Neutrophil (primary cell): ENCODE measurements around the gene KCNH5.

Source experiments
- H3K27ac ChIP-seq: fragments of 200-600 bp; sonication (generic); 2 replicates; pipeline ENCODE4 v1.5.1; 2016; ENCODE audit warnings: mild to moderate bottlenecking, moderate library complexity
- H3K27me3 ChIP-seq: fragments of 200-600 bp; sonication (generic); 2 replicates; pipeline ENCODE4 v1.6.0; 2016; ENCODE audit warnings: mild to moderate bottlenecking
- H3K36me3 ChIP-seq: fragments of 200-600 bp; sonication (generic); 2 replicates; pipeline ENCODE4 v1.5.1; 2017
- H3K4me1 ChIP-seq, 2 experiments: fragments of 200-600 bp in 1 of 2; sonication (generic) in 1 of 2; 1 replicate in 1 of 2; 2 replicates in 1 of 2; pipeline versions ENCODE4 v1.5.1 to v1.6.1; 2013 to 2016; ENCODE audit warnings: low read depth in 1 of 2, low read length in 1 of 2, mild to moderate bottlenecking in 1 of 2, moderate library complexity in 1 of 2; ENCODE audit not compliant: control insufficient read depth in 1 of 2, insufficient read depth in 1 of 2
- H3K4me3 ChIP-seq, 2 experiments: fragments of 200-600 bp in 1 of 2; sonication (generic) in 1 of 2; 1 replicate in 1 of 2; 2 replicates in 1 of 2; pipeline ENCODE4 v1.5.1; 2013 to 2016; ENCODE audit warnings: low read depth in 1 of 2, low read length in 1 of 2, mild to moderate bottlenecking in 1 of 2, moderate library complexity in 1 of 2
- H3K9me3 ChIP-seq: fragments of 200-600 bp; sonication (generic); 2 replicates; pipeline ENCODE4 v1.5.1; 2016
- TF ChIP-seq, protein P1 (sequence below): fragments of 200-600 bp; sonication (generic); IDR thresholded peaks from 2 replicates; pipeline ENCODE4 v1.5.1; 2016; ENCODE audit warnings: antibody characterized with exemption

The KCNH5 gene

DNA sequence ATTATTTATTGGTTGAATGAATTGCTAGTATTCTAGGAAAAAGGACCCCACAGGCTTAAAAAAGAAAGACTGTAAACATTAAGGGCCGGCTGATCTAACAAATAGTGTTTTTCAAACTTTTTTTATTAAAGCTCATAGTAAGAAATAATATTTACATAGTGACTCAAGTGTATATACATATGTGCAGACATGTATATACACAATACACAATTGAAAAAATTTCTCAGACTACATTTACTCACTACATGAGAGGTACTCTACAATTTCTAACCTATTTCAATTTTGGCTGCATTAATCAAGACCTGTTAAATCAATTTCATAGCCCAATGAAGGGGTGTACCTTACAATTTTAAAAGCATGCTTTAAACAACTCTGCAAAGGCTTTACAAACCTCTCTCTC lies 17.5 kb downstream of the KCNH5 start:
- Histone ChIP-seq H3K4me3 (no peak overlapping the region), H3K27ac (no peak overlapping the region), H3K4me1 (no peaks in the 10 kb centered on the region), H3K9me3 (no peaks in the 10 kb centered on the region), H3K36me3 (no peaks in the 10 kb centered on the region), H3K27me3 (no peaks in the 10 kb centered on the region)
- TF ChIP-seq, protein P1, sequence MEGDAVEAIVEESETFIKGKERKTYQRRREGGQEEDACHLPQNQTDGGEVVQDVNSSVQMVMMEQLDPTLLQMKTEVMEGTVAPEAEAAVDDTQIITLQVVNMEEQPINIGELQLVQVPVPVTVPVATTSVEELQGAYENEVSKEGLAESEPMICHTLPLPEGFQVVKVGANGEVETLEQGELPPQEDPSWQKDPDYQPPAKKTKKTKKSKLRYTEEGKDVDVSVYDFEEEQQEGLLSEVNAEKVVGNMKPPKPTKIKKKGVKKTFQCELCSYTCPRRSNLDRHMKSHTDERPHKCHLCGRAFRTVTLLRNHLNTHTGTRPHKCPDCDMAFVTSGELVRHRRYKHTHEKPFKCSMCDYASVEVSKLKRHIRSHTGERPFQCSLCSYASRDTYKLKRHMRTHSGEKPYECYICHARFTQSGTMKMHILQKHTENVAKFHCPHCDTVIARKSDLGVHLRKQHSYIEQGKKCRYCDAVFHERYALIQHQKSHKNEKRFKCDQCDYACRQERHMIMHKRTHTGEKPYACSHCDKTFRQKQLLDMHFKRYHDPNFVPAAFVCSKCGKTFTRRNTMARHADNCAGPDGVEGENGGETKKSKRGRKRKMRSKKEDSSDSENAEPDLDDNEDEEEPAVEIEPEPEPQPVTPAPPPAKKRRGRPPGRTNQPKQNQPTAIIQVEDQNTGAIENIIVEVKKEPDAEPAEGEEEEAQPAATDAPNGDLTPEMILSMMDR = no peak

DNA sequence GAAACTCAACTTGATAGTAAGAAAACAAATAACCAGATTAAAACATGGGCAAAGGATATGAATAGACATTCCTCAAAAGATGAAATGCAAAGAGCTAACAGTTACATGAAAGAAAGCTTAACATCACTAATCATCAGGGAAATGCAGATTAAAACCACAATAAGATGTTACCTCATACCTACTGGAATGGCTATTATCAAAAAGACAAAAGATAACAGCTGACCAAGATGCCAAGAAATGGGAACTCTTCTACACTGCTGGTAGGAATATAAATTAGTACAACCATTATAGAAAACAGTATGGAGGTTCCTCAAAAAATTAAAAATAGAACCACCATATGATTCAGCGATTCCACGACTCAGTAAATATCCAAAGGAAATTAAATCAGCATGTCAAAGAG lies 18.8 kb downstream of the KCNH5 start:
- Histone ChIP-seq H3K36me3 (no peaks in the 10 kb centered on the region), H3K9me3 (no peaks in the 10 kb centered on the region), H3K27ac (no peak overlapping the region), H3K4me3 (no peak overlapping the region), H3K4me1 (no peaks in the 10 kb centered on the region), H3K27me3 (no peaks in the 10 kb centered on the region)
- TF ChIP-seq, protein P1 = no peak

DNA sequence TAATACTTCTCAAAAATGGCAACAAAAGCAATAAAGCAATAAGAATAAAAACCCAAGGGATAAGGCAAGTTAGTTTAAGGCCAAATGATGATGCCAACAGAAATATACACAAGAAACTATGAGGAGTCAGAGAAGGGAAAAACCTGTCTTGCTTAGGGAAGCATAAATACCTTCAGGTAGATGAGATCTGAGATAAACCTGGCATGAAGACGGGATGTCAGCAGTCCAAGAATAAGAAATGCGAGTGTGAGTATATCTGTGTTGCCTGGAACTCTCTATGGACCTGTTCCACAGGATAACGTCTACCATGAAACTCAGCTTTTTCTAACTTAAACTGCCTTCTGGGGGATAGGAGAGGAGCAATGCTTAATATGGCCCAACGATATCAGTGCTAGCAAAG lies 30.6 kb downstream of the KCNH5 start:
- TF ChIP-seq, protein P1 = no peak
- H3K27ac ChIP-seq = no peak overlapping the region
- H3K36me3 ChIP-seq = no peaks in the 10 kb centered on the region
- H3K27me3 ChIP-seq = no peaks in the 10 kb centered on the region
- no peaks in the 10 kb centered on the region for H3K4me1 ChIP-seq
- H3K9me3 ChIP-seq = no peaks in the 10 kb centered on the region
- H3K4me3 ChIP-seq = no peak overlapping the region

DNA sequence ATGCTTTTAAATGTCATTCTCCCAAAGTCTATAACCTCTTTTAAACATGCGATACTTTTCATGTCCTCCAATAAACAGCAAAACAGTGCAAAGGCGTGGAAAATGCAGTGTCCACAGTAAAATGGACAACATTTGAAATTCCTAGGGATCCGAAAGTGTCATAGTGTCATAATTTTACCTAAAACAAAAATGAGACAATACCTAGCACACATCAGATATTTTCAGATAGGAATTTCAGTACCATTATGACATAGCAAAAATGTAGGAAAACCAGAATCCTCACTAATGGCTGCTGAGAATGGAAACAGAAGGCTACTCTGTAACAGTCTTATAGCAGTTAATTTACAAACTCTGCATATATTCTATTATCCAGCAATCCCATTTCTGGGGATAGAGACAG lies 33.1 kb downstream of the KCNH5 start:
- TF ChIP-seq, protein P1 = no peak
- Histone ChIP-seq H3K27ac (no peak overlapping the region), H3K9me3 (no peaks in the 10 kb centered on the region), H3K4me1 (no peaks in the 10 kb centered on the region), H3K4me3 (no peak overlapping the region), H3K36me3 (no peaks in the 10 kb centered on the region), H3K27me3 (no peaks in the 10 kb centered on the region)

DNA sequence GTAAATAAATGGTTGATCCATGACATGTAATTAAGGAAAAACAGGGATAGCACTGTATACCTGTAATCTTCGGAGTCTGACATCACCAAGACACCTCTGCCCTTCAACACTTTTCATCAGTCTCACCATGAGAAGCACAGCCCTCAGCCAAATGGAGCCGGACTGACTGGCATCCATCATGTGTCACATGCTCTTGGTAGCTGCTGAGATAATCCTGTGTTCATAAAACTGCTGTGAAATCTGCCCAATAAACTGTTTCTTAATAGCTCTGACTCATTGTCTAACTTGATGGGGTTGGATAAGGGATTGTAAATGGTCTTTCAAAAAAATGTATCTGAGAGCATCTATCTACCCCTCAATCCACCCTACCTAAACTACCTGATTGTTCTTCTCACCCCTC lies 33.6 kb downstream of the KCNH5 start:
- TF ChIP-seq, protein P1 = no peak
- Histone ChIP-seq H3K4me3 (no peak overlapping the region), H3K36me3 (no peaks in the 10 kb centered on the region), H3K27ac (no peak overlapping the region), H3K4me1 (no peaks in the 10 kb centered on the region), H3K9me3 (no peaks in the 10 kb centered on the region), H3K27me3 (no peaks in the 10 kb centered on the region)

DNA sequence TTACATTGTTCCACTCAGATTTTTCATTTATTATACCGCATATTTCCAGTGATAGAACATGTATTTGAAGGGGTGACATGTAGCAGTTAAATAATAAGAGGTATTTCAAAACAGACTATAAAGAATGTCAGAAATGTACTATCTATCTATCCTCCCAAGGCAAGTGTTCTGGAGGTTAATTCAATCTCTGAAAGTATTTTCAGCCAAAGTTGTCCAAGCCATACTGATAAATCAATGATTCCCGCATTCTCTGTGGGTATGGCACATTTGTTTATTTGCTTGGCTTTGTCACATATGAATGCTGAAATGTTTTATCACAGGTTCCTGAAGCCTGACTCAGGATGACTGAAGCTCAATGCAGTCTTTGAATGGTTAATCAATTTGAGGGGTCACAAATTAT lies 35.8 kb downstream of the KCNH5 start:
- Histone ChIP-seq H3K36me3 (no peaks in the 10 kb centered on the region), H3K4me3 (no peak overlapping the region), H3K27me3 (no peaks in the 10 kb centered on the region), H3K27ac (no peak overlapping the region), H3K9me3 (no peaks in the 10 kb centered on the region), H3K4me1 (no peaks in the 10 kb centered on the region)
- TF ChIP-seq, protein P1 = no peak
